ENCODE measurements around the gene TMEM205.

Gene TMEM205

DNA sequence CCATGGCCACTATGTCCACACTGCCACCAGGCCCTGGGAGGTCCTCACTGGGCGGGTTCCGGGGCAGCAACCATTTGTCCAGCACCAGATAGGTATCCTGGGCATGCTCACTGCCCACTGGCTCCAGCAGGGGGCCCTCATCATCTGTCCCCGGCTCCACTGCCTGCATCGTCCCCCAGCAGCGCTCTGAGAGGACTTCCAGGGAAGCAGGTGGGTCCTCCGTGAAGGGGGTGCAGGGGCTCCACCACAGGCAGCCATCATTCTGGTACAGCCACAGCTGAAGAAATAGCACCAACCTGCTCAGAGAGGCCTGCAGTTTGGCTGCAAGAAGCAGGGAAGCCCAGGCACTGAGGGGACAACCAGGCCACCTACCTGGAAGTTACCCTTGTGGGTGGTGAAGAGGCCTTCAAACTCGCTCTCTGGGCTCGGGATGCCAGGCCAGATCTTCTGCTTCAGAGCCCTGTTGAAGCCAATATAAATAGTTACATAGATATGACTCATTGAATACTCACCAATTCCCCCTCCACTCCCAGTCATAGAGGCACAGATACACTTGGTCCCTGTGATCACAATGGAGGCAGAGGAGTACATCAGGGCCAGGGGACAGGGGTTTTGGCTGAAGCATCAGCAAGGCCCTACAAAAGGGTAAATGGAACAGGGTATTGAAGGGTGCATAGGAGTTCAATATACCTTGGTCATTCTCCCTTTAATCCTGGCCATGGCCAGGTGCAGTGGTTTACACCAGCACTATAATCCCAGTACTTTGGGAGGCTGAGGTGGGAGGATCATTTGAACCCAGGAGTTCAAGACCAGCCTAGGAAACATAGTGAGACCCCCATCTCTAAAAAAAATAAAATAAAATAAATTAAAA, 32.5 kb upstream of the TMEM205 start:
- Histone ChIP-seq H3K27ac (replicated peaks) (no peak overlapping the region), H3K27me3 (ENCODE audit: insufficient read depth, poor library complexity, severe bottlenecking) (peaks cover 7% of the 10 kb centered on the region), H3K4me3 (replicated peaks; ENCODE audit: insufficient read depth, low read length) (no peak overlapping the region)
- TF ChIP-seq GABPA (IDR thresholded peaks at IDR 0.05; ENCODE audit: low read depth): no peak
- TF ChIP-seq, protein P1, sequence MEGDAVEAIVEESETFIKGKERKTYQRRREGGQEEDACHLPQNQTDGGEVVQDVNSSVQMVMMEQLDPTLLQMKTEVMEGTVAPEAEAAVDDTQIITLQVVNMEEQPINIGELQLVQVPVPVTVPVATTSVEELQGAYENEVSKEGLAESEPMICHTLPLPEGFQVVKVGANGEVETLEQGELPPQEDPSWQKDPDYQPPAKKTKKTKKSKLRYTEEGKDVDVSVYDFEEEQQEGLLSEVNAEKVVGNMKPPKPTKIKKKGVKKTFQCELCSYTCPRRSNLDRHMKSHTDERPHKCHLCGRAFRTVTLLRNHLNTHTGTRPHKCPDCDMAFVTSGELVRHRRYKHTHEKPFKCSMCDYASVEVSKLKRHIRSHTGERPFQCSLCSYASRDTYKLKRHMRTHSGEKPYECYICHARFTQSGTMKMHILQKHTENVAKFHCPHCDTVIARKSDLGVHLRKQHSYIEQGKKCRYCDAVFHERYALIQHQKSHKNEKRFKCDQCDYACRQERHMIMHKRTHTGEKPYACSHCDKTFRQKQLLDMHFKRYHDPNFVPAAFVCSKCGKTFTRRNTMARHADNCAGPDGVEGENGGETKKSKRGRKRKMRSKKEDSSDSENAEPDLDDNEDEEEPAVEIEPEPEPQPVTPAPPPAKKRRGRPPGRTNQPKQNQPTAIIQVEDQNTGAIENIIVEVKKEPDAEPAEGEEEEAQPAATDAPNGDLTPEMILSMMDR (IDR thresholded peaks at IDR 0.05; ENCODE audit: insufficient read depth, low read length): peak; percentile 17
- peak in 1 of 2 experiments; percentile 42 for DNase-seq (ENCODE audit: low read depth in 1 of 2, low spot score in 1 of 2)

DNA sequence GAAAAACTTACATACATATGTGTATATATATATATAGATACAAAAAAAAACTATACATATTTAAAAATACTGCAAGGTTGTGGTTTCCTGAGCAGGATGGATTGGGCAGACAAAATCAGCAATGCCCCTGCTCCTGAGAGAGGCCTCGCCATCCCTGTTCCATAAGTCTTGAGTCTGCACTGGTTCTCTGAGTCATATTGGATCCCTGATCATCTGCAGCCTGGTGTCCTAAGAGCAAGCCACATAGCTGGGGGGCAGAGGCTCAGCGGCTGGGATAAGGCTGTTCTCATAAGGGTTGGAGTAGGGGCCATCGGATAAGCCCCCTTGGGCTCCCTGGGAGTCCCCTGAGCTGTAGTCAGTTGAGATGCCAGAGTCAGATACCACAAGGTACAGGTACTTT, 31.7 kb upstream of the TMEM205 start:
- DNase-seq (ENCODE audit: low read depth in 1 of 2, low spot score in 1 of 2): no peak
- TF ChIP-seq, protein P1 (IDR thresholded peaks at IDR 0.05; ENCODE audit: insufficient read depth, low read length): no peak
- no peak for TF ChIP-seq GABPA (IDR thresholded peaks at IDR 0.05; ENCODE audit: low read depth)
- no peak for TF ChIP-seq SPI1 (IDR thresholded peaks at IDR 0.05; ENCODE audit: borderline replicate concordance, low read depth)
- TF ChIP-seq POLR2AphosphoS5 (IDR thresholded peaks at IDR 0.05; ENCODE audit: low read depth): no peak
- TF ChIP-seq, protein P2, sequence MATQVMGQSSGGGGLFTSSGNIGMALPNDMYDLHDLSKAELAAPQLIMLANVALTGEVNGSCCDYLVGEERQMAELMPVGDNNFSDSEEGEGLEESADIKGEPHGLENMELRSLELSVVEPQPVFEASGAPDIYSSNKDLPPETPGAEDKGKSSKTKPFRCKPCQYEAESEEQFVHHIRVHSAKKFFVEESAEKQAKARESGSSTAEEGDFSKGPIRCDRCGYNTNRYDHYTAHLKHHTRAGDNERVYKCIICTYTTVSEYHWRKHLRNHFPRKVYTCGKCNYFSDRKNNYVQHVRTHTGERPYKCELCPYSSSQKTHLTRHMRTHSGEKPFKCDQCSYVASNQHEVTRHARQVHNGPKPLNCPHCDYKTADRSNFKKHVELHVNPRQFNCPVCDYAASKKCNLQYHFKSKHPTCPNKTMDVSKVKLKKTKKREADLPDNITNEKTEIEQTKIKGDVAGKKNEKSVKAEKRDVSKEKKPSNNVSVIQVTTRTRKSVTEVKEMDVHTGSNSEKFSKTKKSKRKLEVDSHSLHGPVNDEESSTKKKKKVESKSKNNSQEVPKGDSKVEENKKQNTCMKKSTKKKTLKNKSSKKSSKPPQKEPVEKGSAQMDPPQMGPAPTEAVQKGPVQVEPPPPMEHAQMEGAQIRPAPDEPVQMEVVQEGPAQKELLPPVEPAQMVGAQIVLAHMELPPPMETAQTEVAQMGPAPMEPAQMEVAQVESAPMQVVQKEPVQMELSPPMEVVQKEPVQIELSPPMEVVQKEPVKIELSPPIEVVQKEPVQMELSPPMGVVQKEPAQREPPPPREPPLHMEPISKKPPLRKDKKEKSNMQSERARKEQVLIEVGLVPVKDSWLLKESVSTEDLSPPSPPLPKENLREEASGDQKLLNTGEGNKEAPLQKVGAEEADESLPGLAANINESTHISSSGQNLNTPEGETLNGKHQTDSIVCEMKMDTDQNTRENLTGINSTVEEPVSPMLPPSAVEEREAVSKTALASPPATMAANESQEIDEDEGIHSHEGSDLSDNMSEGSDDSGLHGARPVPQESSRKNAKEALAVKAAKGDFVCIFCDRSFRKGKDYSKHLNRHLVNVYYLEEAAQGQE (IDR thresholded peaks at IDR 0.05; ENCODE audit: insufficient replicate concordance, low read depth): no peak
- no peak overlapping the region for H3K4me3 ChIP-seq (replicated peaks; ENCODE audit: insufficient read depth, low read length)
- no peaks in the 10 kb centered on the region for H3K27me3 ChIP-seq (ENCODE audit: insufficient read depth, poor library complexity, severe bottlenecking)
- 0 out of 2 replicates have a peak overlapping the region, but pooled peaks have one; percentile 95 for H3K27ac ChIP-seq (replicated peaks)

DNA sequence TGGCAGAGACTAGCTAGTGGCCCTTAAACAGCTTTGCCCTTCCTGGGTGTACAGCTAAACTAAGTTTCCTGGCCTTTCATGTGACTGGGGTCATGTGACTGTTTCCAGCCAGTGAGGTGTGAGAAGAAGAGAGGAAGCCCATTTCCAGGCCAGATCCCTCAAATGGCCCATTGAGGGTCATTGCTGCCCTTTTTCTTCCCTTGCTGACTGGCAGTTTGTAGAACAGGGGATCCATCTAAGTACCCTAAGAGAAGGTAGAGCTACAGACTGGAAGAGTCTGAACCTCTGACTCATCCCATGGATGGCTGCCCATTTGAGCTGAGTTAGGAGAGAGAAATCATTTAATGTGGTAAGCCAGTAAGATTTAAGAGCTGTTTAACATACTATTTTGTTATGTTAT, 31.2 kb upstream of the TMEM205 start:
- Histone ChIP-seq H3K27ac (replicated peaks) (peak overlapping the region; percentile 95), H3K27me3 (ENCODE audit: insufficient read depth, poor library complexity, severe bottlenecking) (no peaks in the 10 kb centered on the region), H3K4me3 (replicated peaks; ENCODE audit: insufficient read depth, low read length) (no peak overlapping the region)
- peak; percentile 50 to 74 for DNase-seq (ENCODE audit: low read depth in 1 of 2, low spot score in 1 of 2)
- peak; percentile 48; the same call in 1 of the 2 replicates for TF ChIP-seq SPI1 (IDR thresholded peaks at IDR 0.05; ENCODE audit: borderline replicate concordance, low read depth)
- TF ChIP-seq, protein P1 (IDR thresholded peaks at IDR 0.05; ENCODE audit: insufficient read depth, low read length): no peak

DNA sequence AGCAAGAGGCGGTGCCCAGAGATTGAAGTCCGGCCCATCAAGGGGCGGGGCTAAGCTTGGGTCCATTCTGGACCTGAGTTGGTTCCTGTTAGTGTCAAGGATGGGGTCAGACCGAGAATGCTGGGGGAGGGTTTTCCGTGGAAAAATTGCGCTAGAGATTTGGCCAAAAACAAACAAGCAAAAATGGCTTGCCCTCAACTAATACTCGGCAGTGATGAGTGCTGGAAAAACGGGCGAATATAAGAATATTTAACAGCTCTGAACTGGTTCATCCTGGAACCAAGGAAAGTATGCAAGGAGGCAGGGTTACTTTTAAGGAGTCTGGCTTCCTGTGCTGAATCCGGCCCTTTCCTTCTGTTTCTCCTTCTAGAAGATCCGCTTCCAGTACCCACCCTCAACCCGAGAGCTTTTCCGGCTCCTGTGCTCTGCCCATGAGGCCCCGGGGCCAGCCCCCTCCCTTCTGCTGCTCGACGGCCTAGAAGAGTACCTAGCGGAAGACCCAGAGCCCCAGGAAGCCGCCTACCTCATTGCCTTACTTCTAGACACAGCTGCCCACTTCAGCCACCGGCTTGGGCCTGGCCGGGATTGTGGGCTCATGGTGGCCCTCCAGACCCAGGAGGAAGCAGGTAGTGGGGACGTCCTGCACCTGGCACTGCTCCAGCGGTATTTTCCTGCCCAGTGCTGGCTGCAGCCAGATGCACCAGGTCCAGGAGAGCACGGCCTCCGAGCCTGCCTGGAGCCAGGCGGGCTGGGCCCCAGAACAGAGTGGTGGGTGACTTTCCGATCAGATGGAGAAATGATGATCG, 29.3 kb upstream of the TMEM205 start:
- peak; percentile 54 to 87 for DNase-seq (ENCODE audit: low read depth in 1 of 2, low spot score in 1 of 2)
- peak overlapping the region; percentile 95 for H3K27ac ChIP-seq (replicated peaks)
- H3K27me3 ChIP-seq (ENCODE audit: insufficient read depth, poor library complexity, severe bottlenecking): no peaks in the 10 kb centered on the region

More for the DNA sequence above, 29.3 kb upstream of the TMEM205 start:
- TF ChIP-seq, protein P1 (IDR thresholded peaks at IDR 0.05; ENCODE audit: insufficient read depth, low read length): no peak
- TF ChIP-seq SPI1 (IDR thresholded peaks at IDR 0.05; ENCODE audit: borderline replicate concordance, low read depth): no peak
- TF ChIP-seq, protein P2 (IDR thresholded peaks at IDR 0.05; ENCODE audit: insufficient replicate concordance, low read depth): peak; percentile 44
- H3K4me3 ChIP-seq (replicated peaks; ENCODE audit: insufficient read depth, low read length): peak overlapping the region; percentile 68

All from HL-60 (cell line).